ENCODE measurements around the gene TXNL4A. TPM values are rescaled to one million over a fixed set of nuclear protein-coding genes. Genes with fewer than 3 reads are reported as not detected.

Gene TXNL4A
- total RNA-seq, 1 donor from 2014 or later: 22.9 TPM

Other genes starting within 250 kb of the TXNL4A start
- not detected for gene KCNG2, start 190.6 kb downstream of the TXNL4A start, total RNA-seq
- gene SLC66A2, start 36.9 kb downstream of the TXNL4A start, total RNA-seq: 29.0 TPM
- gene HSBP1L1, start 23.9 kb downstream of the TXNL4A start, total RNA-seq: 2.9 TPM
- gene RBFA, start 45.9 kb upstream of the TXNL4A start, total RNA-seq: 31.6 TPM
- gene ADNP2, start 120.7 kb upstream of the TXNL4A start, total RNA-seq: 13.8 TPM

Measured in tongue (tissue), 1 donor.